BJ (cell line): Measurements from ENCODE around the gene SMIM27. TPM values are rescaled to one million over a fixed set of nuclear protein-coding genes. Genes with fewer than 3 reads are reported as not detected.

Source experiments
- CTCF ChIA-PET: fragments of 350-600 bp; formaldehyde crosslinking; extraction: SDS; loops from one replicate; lab custom pipeline; 2021; ENCODE audit warnings: antibody characterized with exemption, inconsistent platforms; lab: Yijun Ruan, JAX
- POLR2A ChIA-PET: fragments of 300-600 bp; sonication (Branson Sonifier 250); formaldehyde crosslinking; extraction: SDS; loops from one replicate; lab custom pipeline; 2021; ENCODE audit warnings: antibody characterized with exemption; lab: Charles Lee
- DNase-seq: peaks from one replicate; pipeline ENCODE4 v3.0.0-alpha.2; 2011; ENCODE audit warnings: low read depth
- H3K27me3 ChIP-seq: 2 replicates; pipeline ENCODE4 v1.6.0; 2011; ENCODE audit warnings: low read length; ENCODE audit not compliant: control insufficient read depth, insufficient read depth
- H3K36me3 ChIP-seq: 2 replicates; pipeline ENCODE4 v1.5.1; 2011; ENCODE audit warnings: low read length; ENCODE audit not compliant: control insufficient read depth, insufficient read depth
- H3K4me3 ChIP-seq: 2 replicates; pipeline ENCODE4 v1.5.1; 2011; ENCODE audit warnings: low read depth, mild to moderate bottlenecking, control low read depth, low read length
- CTCF ChIP-seq: IDR thresholded peaks from 2 replicates; pipeline ENCODE4 v1.5.1; 2011; ENCODE audit warnings: low read depth, mild to moderate bottlenecking, control low read depth, inconsistent platforms, low read length, moderate library complexity; ENCODE audit not compliant: insufficient read depth
- polyA plus RNA-seq: library from polyadenylated mRNA; depleted of rRNA; stranded (reverse); fragments of >200 nt; gene quantifications from 2 replicates; pipeline ENCODE4 v1.2.3, GENCODE V29; 2011

SMIM27 gene
- polyA plus RNA-seq, 1 experiment: 7.6 TPM

GRCh38 chr9:32526041-32526706 is 26.0 kb upstream of the SMIM27 start, which contains the start of gene RIGI:
Gene RIGI (minus strand): TSS chr9:32526196. CDS start chr9:32526166, 30 bp downstream.
- CTCF ChIA-PET: interaction anchor here (0.7 to 3.6 kb wide), 10 partner anchors 10 to 442 kb away, joined by 3 to 41 read pairs (median 3); no protein-coding TSS in a partner anchor
- peak within 1 kb of the TSS; percentile 68 for H3K4me3 ChIP-seq
- TF ChIP-seq CTCF: peak; percentile 37
- POLR2A ChIA-PET: interaction anchor here (0.6 kb wide), 2 partner anchors 25 to 475 kb away, joined by 14 to 15 read pairs; no protein-coding TSS in a partner anchor
- no peaks in the 10 kb centered on the region for H3K36me3 ChIP-seq
- no peaks in the 10 kb centered on the region for H3K27me3 ChIP-seq
- DNase-seq: peak; percentile 59

- ChIA-PET CTCF (interaction anchor here (0.7 to 3.6 kb wide), 6 partner anchors 14 to 148 kb away, joined by 3 to 41 read pairs (median 3); no protein-coding TSS in a partner anchor), POLR2A (interaction anchor here (0.6 kb wide), 2 partner anchors 25 to 66 kb away, joined by 4 to 14 read pairs; no protein-coding TSS in a partner anchor)
- no peak for TF ChIP-seq CTCF
- no peak for DNase-seq
- Histone ChIP-seq H3K36me3 (no peaks in the 10 kb centered on the region), H3K4me3 (peak overlapping the region; percentile 68), H3K27me3 (no peaks in the 10 kb centered on the region)
Measured at GRCh38 chr9:32526707-32527048, 25.4 kb upstream of the SMIM27 start.

- ChIA-PET POLR2A (interaction anchor here (0.5 kb wide), 1 partner anchor 82 kb away, joined by 5 read pairs; no protein-coding TSS in a partner anchor), CTCF (interaction anchor here (1.0 to 1.6 kb wide), 3 partner anchors 12 to 154 kb away, joined by 3 to 6 read pairs (median 5); no protein-coding TSS in a partner anchor)
- no peak for TF ChIP-seq CTCF
- no peaks in the 10 kb centered on the region for H3K27me3 ChIP-seq
- no peak overlapping the region for H3K4me3 ChIP-seq
- DNase-seq: no peak
- H3K36me3 ChIP-seq: no peaks in the 10 kb centered on the region
Measured at GRCh38 chr9:32533336-32533735, 18.8 kb upstream of the SMIM27 start.

- H3K27me3 ChIP-seq: no peaks in the 10 kb centered on the region
- TF ChIP-seq CTCF: no peak
- H3K36me3 ChIP-seq: no peaks in the 10 kb centered on the region; the same call in 1 of the 2 replicates
- ChIA-PET CTCF (interaction anchor here (1.1 kb wide), 1 partner anchor 48 kb away, joined by 3 read pairs; no protein-coding TSS in a partner anchor), POLR2A (interaction anchor here (0.5 kb wide), 1 partner anchor 82 kb away, joined by 5 read pairs; no protein-coding TSS in a partner anchor)
- no peak overlapping the region for H3K4me3 ChIP-seq
- no peak for DNase-seq
Measured at GRCh38 chr9:32533816-32534215, 18.3 kb upstream of the SMIM27 start.

GRCh38 chr9:32543047-32543446 is 9.1 kb upstream of the SMIM27 start:
- H3K4me3 ChIP-seq: no peak overlapping the region
- no peaks in the 10 kb centered on the region; the same call in none of the 2 replicates for H3K36me3 ChIP-seq
- POLR2A ChIA-PET: no interaction called here
- no peak for TF ChIP-seq CTCF
- H3K27me3 ChIP-seq: no peaks in the 10 kb centered on the region
- DNase-seq: no peak
- CTCF ChIA-PET: interaction anchor here (1.1 kb wide), 1 partner anchor 13 kb away, joined by 4 read pairs; no protein-coding TSS in a partner anchor
